Measurements from ENCODE around the gene RCOR2.

DNA sequence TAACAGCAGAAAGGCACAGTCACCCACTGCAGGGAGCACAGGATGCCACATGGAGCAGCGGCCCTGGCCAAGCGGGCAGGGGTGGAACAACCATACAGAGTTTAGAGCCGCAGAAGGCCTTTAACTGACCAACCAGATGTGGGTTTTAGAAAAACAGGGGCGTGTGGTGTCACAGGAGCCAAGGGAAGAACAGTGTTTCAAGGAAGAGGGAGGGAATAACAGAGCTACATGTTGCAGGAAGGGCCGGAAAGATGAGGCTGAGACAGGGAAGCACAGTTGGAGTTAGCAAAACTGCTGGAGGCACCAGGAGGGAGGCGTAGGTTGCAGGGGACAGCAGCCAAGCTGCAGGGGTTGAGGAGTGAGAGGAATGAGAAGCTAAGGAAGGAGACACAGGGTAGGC, 14.1 kb upstream of the RCOR2 start:
- TF ChIP-seq, protein P1, sequence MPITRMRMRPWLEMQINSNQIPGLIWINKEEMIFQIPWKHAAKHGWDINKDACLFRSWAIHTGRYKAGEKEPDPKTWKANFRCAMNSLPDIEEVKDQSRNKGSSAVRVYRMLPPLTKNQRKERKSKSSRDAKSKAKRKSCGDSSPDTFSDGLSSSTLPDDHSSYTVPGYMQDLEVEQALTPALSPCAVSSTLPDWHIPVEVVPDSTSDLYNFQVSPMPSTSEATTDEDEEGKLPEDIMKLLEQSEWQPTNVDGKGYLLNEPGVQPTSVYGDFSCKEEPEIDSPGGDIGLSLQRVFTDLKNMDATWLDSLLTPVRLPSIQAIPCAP (CRISPR knock-in tag; IDR thresholded peaks at IDR 0.05), result no peak
- TF ChIP-seq NFYB (CRISPR knock-in tag; conservative IDR thresholded peaks at IDR 0.05; ENCODE audit: low read depth) (no peak), ZNF121 (CRISPR knock-in tag; IDR thresholded peaks at IDR 0.05) (no peak), NR2C2 (CRISPR knock-in tag; IDR thresholded peaks at IDR 0.05) (no peak), CREB1 (CRISPR knock-in tag; IDR thresholded peaks at IDR 0.05) (no peak)
- TF ChIP-seq, protein P2, sequence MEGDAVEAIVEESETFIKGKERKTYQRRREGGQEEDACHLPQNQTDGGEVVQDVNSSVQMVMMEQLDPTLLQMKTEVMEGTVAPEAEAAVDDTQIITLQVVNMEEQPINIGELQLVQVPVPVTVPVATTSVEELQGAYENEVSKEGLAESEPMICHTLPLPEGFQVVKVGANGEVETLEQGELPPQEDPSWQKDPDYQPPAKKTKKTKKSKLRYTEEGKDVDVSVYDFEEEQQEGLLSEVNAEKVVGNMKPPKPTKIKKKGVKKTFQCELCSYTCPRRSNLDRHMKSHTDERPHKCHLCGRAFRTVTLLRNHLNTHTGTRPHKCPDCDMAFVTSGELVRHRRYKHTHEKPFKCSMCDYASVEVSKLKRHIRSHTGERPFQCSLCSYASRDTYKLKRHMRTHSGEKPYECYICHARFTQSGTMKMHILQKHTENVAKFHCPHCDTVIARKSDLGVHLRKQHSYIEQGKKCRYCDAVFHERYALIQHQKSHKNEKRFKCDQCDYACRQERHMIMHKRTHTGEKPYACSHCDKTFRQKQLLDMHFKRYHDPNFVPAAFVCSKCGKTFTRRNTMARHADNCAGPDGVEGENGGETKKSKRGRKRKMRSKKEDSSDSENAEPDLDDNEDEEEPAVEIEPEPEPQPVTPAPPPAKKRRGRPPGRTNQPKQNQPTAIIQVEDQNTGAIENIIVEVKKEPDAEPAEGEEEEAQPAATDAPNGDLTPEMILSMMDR (IDR thresholded peaks at IDR 0.05), result no peak
- TF ChIP-seq, protein P3, sequence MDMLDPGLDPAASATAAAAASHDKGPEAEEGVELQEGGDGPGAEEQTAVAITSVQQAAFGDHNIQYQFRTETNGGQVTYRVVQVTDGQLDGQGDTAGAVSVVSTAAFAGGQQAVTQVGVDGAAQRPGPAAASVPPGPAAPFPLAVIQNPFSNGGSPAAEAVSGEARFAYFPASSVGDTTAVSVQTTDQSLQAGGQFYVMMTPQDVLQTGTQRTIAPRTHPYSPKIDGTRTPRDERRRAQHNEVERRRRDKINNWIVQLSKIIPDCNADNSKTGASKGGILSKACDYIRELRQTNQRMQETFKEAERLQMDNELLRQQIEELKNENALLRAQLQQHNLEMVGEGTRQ (CRISPR knock-in tag; IDR thresholded peaks at IDR 0.05), result no peak
- TF ChIP-seq, protein P4, sequence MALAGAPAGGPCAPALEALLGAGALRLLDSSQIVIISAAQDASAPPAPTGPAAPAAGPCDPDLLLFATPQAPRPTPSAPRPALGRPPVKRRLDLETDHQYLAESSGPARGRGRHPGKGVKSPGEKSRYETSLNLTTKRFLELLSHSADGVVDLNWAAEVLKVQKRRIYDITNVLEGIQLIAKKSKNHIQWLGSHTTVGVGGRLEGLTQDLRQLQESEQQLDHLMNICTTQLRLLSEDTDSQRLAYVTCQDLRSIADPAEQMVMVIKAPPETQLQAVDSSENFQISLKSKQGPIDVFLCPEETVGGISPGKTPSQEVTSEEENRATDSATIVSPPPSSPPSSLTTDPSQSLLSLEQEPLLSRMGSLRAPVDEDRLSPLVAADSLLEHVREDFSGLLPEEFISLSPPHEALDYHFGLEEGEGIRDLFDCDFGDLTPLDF (CRISPR knock-in tag; IDR thresholded peaks at IDR 0.05), result no peak
